Dendritic cell treated with granulocyte-macrophage colony-stimulating factor and Interleukin-4, amounts not matched to agents 40 ng/mL and 50 ng/mL, for 4 days (primary cell): ENCODE measurements around the gene EME1.

ENCODE experiments used
- H3K27ac Mint-ChIP-seq: one replicate; pipeline ENCODE4 v1.8.0; 2022; ENCODE audit warnings: mild to moderate bottlenecking, mixed read lengths
- H3K27me3 Mint-ChIP-seq: one replicate; pipeline ENCODE4 v1.8.0; 2022; ENCODE audit warnings: mild to moderate bottlenecking, mixed read lengths
- H3K36me3 Mint-ChIP-seq: one replicate; pipeline ENCODE4 v1.8.0; 2022; ENCODE audit warnings: low read depth, mixed read lengths
- H3K4me1 Mint-ChIP-seq: one replicate; pipeline ENCODE4 v1.8.0; 2022; ENCODE audit warnings: low read depth, mixed read lengths
- H3K4me3 Mint-ChIP-seq: one replicate; pipeline ENCODE4 v1.8.0; 2022; ENCODE audit warnings: mild to moderate bottlenecking, moderate library complexity, mixed read lengths
- H3K9me3 Mint-ChIP-seq: one replicate; pipeline ENCODE4 v1.8.0; 2022; ENCODE audit warnings: mixed read lengths
- intact Hi-C: fragments of 100-400 bp; cut with micrococcal nuclease; formaldehyde crosslinking; loops from one replicate; pipeline ENCODE4 v1.15.0; 2022

The EME1 gene

DNA sequence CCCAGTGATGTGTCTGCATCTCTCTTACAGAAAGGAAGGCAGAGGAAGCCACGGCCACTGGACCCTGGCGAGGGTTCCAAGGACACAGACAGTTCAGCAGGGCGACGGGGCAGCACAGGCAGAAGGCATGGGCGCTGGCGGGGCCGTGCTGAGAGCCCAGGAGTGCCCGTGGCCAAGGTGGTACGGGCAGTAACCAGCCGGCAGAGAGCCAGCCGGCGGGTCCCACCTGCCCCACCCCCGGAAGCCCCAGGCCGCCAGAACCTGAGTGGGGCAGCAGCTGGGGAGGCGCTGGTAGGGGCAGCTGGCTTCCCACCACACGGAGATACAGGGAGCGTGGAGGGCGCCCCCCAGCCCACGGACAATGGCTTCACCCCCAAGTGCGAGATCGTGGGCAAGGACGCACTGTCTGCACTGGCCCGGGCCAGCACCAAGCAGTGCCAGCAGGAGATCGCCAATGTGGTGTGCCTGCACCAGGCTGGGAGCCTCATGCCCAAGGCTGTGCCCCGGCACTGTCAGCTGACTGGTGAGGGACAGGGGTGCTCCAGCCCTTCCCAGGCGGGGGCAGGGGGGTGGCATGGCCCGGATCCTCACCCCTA is 19.3 kb upstream of the EME1 start:
- Mint-ChIP-seq H3K9me3 (no peaks in the 10 kb centered on the region), H3K4me1 (no peaks in the 10 kb centered on the region), H3K36me3 (peaks cover 72% of the 10 kb centered on the region), H3K27ac (no peak overlapping the region), H3K4me3 (no peak overlapping the region), H3K27me3 (no peaks in the 10 kb centered on the region)
- intact Hi-C loops = no loop called here

DNA sequence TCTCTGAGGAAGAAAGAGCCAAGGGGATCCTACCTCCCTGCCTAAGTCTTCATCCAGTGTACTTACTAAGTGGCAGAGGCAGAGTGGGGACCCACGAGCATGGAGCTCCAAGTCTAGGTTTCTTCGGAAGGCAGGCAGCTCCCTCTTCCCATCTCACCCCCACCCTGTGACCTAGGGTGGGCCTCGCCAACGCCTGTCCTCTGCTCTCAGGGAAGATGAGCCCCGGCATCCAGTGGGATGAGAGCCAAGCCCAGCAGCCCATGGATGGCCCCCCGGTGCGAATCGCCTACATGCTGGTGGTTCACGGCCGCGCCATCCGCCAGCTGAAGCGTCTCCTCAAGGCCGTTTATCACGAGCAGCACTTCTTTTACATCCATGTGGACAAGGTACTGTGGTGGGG is 18.8 kb upstream of the EME1 start:
- H3K36me3 Mint-ChIP-seq = peaks cover 77% of the 10 kb centered on the region
- H3K4me1 Mint-ChIP-seq = no peaks in the 10 kb centered on the region

DNA sequence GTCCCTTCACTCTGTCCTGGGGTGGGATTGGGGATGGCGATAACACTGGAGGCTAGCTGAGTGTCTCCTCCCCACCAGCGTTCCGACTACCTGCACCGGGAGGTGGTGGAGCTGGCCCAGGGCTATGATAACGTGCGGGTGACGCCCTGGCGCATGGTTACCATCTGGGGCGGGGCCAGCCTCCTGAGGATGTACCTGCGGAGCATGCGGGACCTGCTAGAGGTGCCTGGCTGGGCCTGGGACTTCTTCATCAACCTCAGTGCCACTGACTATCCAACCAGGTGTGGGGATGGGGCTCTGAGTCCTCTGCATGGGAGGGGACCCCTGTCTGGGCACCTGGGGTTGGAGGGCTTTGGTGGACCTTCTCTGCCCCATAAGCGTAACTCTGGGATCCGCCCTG is 18.3 kb upstream of the EME1 start:
- H3K4me1 Mint-ChIP-seq = no peaks in the 10 kb centered on the region
- no peak overlapping the region for H3K27ac Mint-ChIP-seq
- intact Hi-C loops = no loop called here
- H3K9me3 Mint-ChIP-seq = no peaks in the 10 kb centered on the region
- H3K4me3 Mint-ChIP-seq = no peak overlapping the region
- H3K36me3 Mint-ChIP-seq = peaks cover 81% of the 10 kb centered on the region
- no peaks in the 10 kb centered on the region for H3K27me3 Mint-ChIP-seq

More for the DNA sequence above, 18.8 kb upstream of the EME1 start:
- no peaks in the 10 kb centered on the region for H3K27me3 Mint-ChIP-seq
- no peak overlapping the region for H3K27ac Mint-ChIP-seq
- no peak overlapping the region for H3K4me3 Mint-ChIP-seq
- intact Hi-C loops = no loop called here
- no peaks in the 10 kb centered on the region for H3K9me3 Mint-ChIP-seq

DNA sequence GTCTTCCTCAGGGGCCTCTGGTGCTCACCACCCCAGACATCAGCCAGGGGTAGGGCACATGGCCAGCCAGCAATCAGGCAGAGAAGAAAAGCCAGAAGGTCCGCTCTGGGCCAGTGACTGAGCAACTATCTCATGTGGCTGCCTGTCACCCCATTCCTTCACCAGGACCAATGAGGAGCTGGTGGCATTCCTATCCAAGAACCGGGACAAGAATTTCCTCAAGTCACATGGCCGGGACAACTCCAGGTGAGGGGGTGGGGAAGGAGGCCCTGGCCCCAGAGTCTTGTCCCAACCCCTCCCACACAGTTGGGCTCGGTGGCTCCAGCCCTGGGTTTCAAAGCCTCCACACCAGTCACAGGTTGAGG is 17.7 kb upstream of the EME1 start:
- Mint-ChIP-seq H3K27ac (no peak overlapping the region), H3K4me1 (no peaks in the 10 kb centered on the region), H3K9me3 (no peaks in the 10 kb centered on the region), H3K36me3 (peaks cover 86% of the 10 kb centered on the region), H3K27me3 (no peaks in the 10 kb centered on the region), H3K4me3 (no peak overlapping the region)
- intact Hi-C loops = no loop called here

DNA sequence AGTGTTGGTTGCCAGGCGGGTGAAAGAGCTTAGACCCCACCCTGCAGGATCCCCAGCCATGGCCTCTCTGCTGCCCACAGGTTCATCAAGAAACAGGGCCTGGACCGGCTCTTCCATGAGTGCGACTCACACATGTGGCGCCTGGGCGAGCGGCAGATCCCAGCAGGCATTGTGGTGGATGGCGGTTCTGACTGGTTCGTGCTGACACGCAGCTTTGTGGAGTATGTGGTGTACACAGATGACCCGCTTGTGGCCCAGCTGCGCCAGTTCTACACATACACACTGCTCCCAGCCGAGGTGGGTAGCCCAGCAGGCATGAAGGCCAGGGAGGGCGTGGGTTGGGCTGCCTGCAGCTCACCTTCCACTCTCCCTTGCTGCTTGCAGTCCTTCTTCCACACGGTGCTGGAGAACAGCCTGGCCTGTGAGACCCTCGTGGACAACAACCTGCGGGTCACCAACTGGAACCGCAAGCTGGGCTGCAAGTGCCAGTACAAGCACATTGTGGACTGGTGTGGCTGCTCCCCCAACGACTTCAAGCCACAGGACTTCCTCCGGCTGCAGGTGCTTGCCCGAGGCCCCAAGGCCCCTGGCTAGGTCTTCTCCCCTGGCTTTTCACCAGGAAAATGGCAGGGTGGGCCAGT is 17.2 kb upstream of the EME1 start:
- H3K4me1 Mint-ChIP-seq = no peaks in the 10 kb centered on the region
- H3K4me3 Mint-ChIP-seq = no peak overlapping the region
- H3K36me3 Mint-ChIP-seq = peaks cover 91% of the 10 kb centered on the region
- no peak overlapping the region for H3K27ac Mint-ChIP-seq
- no peaks in the 10 kb centered on the region for H3K27me3 Mint-ChIP-seq
- no peaks in the 10 kb centered on the region for H3K9me3 Mint-ChIP-seq
- intact Hi-C loops = no loop called here

GRCh38 chr17:50356418-50356817 is 16.6 kb upstream of the EME1 start:
- Mint-ChIP-seq H3K27ac (no peak overlapping the region), H3K4me3 (no peak overlapping the region), H3K9me3 (no peaks in the 10 kb centered on the region), H3K36me3 (peaks cover 92% of the 10 kb centered on the region), H3K27me3 (no peaks in the 10 kb centered on the region), H3K4me1 (no peaks in the 10 kb centered on the region)
- intact Hi-C loops = no loop called here

DNA sequence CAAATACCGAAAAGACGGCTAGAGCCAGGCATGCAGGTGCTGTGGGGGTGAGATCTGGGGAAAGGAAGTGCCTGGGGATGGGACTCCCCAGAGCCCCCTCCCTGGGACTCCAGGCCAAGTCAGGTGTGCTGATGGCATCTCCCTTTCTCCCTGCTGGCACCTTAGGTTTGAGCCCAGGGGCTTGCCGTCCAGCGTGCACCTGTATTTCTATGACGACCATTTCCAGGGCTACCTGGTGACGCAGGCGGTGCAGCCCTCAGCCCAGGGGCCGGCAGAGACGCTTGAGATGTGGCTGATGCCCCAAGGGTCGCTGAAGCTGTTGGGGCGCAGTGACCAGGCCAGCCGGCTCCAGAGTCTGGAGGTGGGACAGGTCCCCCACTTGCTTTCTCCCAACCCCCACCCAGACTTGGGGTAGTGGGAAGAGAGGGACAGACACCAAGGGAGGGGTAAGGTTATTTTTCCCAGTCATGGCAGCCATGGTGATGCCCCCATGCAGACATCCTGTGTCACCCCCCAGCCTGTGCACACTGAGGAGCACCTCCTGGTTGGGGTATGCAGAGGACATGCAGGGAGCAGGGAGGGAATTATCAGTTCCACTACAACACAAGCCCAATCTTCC is 16.0 kb upstream of the EME1 start:
- Mint-ChIP-seq H3K9me3 (no peaks in the 10 kb centered on the region), H3K27ac (no peak overlapping the region), H3K4me1 (peaks cover 4% of the 10 kb centered on the region), H3K27me3 (no peaks in the 10 kb centered on the region), H3K36me3 (peaks cover 87% of the 10 kb centered on the region), H3K4me3 (no peak overlapping the region)
- intact Hi-C loops = no loop called here

GRCh38 chr17:50358177-50358576 is 14.9 kb upstream of the EME1 start:
- Mint-ChIP-seq H3K36me3 (peaks cover 75% of the 10 kb centered on the region), H3K9me3 (no peaks in the 10 kb centered on the region), H3K4me3 (no peak overlapping the region), H3K27me3 (no peaks in the 10 kb centered on the region), H3K4me1 (peaks cover 9% of the 10 kb centered on the region), H3K27ac (no peak overlapping the region)
- intact Hi-C loops = no loop called here

DNA sequence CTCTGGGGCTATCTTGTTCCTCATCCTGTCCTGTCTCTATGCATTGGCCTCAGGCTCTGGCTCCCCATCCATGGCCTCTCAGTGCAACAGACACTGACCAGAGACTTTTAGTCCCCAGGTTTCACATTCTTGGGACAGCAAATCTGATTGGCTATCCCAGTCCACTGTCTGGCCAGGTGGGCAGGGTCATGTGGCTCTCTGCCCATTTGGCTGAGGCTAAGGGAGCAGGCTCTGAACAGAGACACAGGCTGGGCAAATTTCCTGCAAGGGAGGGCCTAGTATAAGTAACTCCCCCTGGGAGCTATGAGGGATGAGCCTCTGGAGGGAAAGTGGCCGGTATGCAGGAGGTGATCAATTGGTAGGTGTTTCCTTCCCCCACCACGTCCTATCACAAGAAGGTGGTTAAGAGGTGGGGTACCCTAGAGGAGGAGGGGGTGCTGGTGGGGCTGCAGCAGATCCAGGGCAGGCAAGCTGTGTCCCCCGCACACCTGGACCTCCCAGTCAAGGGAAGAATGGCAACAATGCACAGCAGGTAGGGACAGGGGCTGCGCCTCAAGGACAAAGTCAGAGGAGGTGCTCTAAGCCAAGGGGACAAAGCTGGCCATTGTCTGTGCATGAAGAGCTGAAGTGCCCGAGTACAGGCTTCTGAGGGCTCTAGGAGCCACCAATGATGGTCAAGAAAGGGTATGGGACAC is 13.9 kb upstream of the EME1 start:
- Mint-ChIP-seq H3K9me3 (no peaks in the 10 kb centered on the region), H3K4me1 (peaks cover 9% of the 10 kb centered on the region), H3K36me3 (peaks cover 66% of the 10 kb centered on the region), H3K4me3 (no peak overlapping the region), H3K27me3 (no peaks in the 10 kb centered on the region), H3K27ac (no peak overlapping the region)
- intact Hi-C loops = no loop called here

DNA sequence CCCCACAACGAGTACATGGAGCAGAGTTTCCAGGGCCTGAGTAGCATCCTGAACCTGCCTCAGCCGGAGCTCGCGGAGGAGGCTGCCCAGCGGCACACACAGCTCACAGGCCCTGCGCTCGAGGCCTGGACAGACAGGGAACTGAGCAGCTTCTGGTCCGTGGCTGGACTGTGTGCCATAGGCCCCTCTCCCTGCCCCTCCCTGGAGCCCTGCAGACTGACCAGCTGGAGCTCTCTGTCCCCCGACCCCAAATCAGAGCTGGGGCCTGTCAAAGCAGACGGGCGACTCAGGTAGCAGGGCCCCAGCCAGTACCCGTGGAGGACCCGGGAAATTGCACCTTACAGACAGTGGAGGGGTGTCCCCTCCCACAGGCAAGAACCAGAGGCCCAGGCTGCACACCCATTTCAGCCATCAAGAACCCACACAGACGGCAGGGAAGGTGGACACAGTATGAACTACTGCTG is 13.0 kb upstream of the EME1 start:
- peaks cover 66% of the 10 kb centered on the region for H3K36me3 Mint-ChIP-seq
- no peak overlapping the region for H3K4me3 Mint-ChIP-seq
- H3K27me3 Mint-ChIP-seq = no peaks in the 10 kb centered on the region
- H3K4me1 Mint-ChIP-seq = peaks cover 9% of the 10 kb centered on the region
- intact Hi-C loops = loop anchor here (5.0 kb wide), 1 partner anchor 117 kb away; the partner anchor contains the start of gene RSAD1
- H3K9me3 Mint-ChIP-seq = no peaks in the 10 kb centered on the region
- H3K27ac Mint-ChIP-seq = no peak overlapping the region

DNA sequence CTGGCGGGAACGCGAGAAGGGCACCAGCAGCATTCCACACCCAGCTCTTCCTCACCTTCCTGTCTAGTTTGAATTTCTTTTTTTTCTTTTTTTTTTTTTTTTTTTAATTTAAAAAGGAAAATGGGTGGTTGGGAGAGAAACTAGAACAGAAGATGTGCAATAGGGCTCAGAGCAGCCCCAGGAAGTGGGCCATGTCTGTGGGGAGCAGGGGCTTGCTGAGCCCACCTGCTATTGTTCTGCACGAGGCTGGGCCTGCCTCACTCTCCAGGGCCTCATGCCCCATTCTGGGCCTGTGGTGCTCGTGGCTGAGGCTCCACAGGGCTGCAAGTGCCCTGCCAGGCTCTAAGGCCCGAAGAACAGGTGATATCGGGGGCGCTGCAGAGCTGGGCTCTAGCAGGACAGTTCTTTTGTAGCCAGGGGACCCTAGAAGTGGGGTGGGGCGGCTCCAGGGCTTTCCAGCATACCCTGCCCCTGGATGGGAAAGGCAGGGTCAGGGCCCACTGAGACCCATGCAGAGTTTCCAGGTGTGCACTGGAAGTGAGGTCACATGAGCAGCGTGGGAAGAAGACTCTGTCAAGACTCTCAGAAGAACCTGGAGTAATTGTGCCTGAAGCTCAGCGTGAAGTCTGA is 12.4 kb upstream of the EME1 start:
- intact Hi-C loops = loop anchor here (5.0 kb wide), 1 partner anchor 117 kb away; the partner anchor contains the start of gene RSAD1
- H3K36me3 Mint-ChIP-seq = peaks cover 66% of the 10 kb centered on the region
- H3K27me3 Mint-ChIP-seq = no peaks in the 10 kb centered on the region
- H3K4me3 Mint-ChIP-seq = no peak overlapping the region
- H3K4me1 Mint-ChIP-seq = peaks cover 9% of the 10 kb centered on the region
- no peak overlapping the region for H3K27ac Mint-ChIP-seq
- H3K9me3 Mint-ChIP-seq = no peaks in the 10 kb centered on the region

DNA sequence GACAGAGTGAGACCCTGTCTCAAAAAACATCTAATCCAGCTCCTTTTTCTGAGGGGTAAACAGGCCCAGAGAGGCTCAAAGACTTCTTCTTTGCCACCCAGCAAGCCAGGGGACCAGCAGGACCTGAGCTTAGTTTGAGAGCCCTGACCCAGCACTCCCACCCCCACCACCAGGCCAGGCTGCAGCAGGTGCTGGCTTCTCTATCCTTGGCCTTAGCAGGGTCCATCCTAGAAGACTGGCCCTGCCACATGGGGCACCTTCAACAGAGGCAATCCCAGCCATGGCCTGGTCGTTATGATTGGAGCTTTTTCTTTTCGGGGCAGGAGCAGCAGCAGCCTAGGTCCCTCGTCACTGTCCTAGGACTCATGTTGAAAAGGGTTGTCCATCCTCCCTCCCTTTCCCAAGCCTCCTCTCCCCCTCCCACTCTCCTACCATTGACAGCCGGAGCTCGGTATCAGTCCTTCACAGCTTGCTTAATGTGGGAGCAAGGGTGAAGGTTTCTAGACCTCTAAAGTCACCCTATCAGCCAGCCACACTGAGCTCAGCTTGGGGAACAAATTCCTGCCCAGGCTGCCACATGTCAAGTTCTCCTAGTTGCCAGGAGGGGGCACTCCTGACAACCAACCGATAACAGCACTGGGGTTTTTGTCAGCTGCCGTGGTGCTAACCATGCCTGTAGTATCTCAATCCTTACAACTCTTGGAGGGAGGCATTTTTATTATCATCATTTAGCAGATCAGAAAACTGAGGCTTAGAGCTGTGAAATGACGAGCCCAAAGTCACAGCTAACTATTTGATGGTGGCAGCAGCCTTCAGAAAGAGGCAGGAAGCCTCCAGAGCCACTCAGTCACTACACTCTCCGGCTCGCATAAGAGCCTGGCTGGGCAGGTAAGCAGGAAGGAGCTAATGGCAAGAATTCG is 11.2 kb upstream of the EME1 start:
- peaks cover 66% of the 10 kb centered on the region for H3K36me3 Mint-ChIP-seq
- H3K9me3 Mint-ChIP-seq = no peaks in the 10 kb centered on the region

DNA sequence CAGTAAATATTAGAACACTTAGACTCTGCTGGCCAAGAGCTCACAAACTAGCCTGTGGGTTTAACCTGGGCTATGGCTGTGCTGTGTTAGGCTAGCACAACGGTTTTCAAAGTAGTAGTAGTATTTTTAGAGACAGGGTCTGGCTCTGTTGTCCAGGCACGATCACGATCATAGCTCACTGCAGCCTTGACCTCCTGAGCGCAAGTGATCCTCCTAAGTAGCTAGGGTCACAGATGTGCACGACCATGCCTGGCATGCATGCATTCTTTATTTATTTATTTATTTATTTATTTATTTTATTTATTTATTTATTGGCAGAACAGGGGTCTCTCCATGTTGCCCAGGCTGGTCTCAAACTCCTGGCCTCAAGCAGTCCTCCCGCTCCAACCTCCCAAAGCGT is 10.4 kb upstream of the EME1 start:
- Mint-ChIP-seq H3K27ac (no peak overlapping the region), H3K4me3 (no peak overlapping the region), H3K27me3 (no peaks in the 10 kb centered on the region), H3K4me1 (peaks cover 9% of the 10 kb centered on the region), H3K9me3 (no peaks in the 10 kb centered on the region), H3K36me3 (peaks cover 66% of the 10 kb centered on the region)
- intact Hi-C loops = loop anchor here (5.0 kb wide), 1 partner anchor 115 kb away; the partner anchor contains the start of gene RSAD1

More for the DNA sequence above, 11.2 kb upstream of the EME1 start:
- peaks cover 9% of the 10 kb centered on the region for H3K4me1 Mint-ChIP-seq
- H3K27ac Mint-ChIP-seq = no peak overlapping the region
- H3K4me3 Mint-ChIP-seq = no peak overlapping the region
- intact Hi-C loops = loop anchor here (5.0 kb wide), 1 partner anchor 115 kb away; the partner anchor contains the start of gene RSAD1
- H3K27me3 Mint-ChIP-seq = no peaks in the 10 kb centered on the region
